CD4-positive, alpha-beta memory T cell (primary cell): ENCODE data around the gene DGCR8. TPM values are rescaled to one million over a fixed set of nuclear protein-coding genes. Genes with fewer than 3 reads are reported as not detected.

Experiments used
- CTCF ChIA-PET: fragments of 350-600 bp; sonication (Branson Sonifier 250); formaldehyde crosslinking; loops from one replicate; lab custom pipeline; 2021; ENCODE audit warnings: inconsistent platforms; ENCODE audit not compliant: partially characterized antibody; lab: Charles Lee
- POLR2A ChIA-PET: fragments of 350-600 bp; sonication (Branson Sonifier 250); formaldehyde crosslinking; loops from one replicate; lab custom pipeline; 2021; ENCODE audit not compliant: partially characterized antibody; lab: Charles Lee
- DNase-seq, 5 donors: peaks; one replicate each; pipeline versions ENCODE4 v3.0.0 to v3.0.0-alpha.2; 2020 to 2022; ENCODE audit warnings: mixed read lengths in 1 of 5
- H3K27ac ChIP-seq: one replicate; pipeline ENCODE4 v1.7.0; 2013; ENCODE audit warnings: low read depth, low read length
- H3K27me3 ChIP-seq: 2 replicates; pipeline ENCODE4 v1.7.0; 2013; ENCODE audit warnings: mild to moderate bottlenecking, low read length, moderate library complexity; ENCODE audit not compliant: insufficient read depth
- H3K36me3 ChIP-seq: 2 replicates; pipeline ENCODE4 v1.7.0; 2013; ENCODE audit warnings: mild to moderate bottlenecking, low read length, moderate library complexity; ENCODE audit not compliant: insufficient read depth
- H3K4me1 ChIP-seq: 2 replicates; pipeline ENCODE4 v1.7.0; 2013; ENCODE audit warnings: mild to moderate bottlenecking, low read length, moderate library complexity; ENCODE audit not compliant: insufficient read depth
- H3K4me3 ChIP-seq, 2 donors: one replicate each; pipeline ENCODE4 v1.7.0; 2013; ENCODE audit warnings: low read length in 2 of 2, mild to moderate bottlenecking in 1 of 2
- H3K9me3 ChIP-seq, 2 donors: one replicate each; pipeline ENCODE4 v1.7.0; 2013; ENCODE audit warnings: low read length in 2 of 2, control low read depth in 1 of 2; ENCODE audit not compliant: control insufficient read depth in 1 of 2
- H3K27ac Mint-ChIP-seq, 7 donors: one replicate each; pipeline ENCODE4 v1.8.0; 2020 to 2021; ENCODE audit warnings: mixed read lengths in 7 of 7, mild to moderate bottlenecking in 6 of 7, inconsistent platforms in 3 of 7, moderate library complexity in 3 of 7
- H3K27me3 Mint-ChIP-seq, 2 donors: one replicate each; pipeline ENCODE4 v1.8.0; 2020 to 2021; ENCODE audit warnings: mixed read lengths in 2 of 2
- H3K36me3 Mint-ChIP-seq, 2 donors: one replicate each; pipeline ENCODE4 v1.8.0; 2020 to 2021; ENCODE audit warnings: mixed read lengths in 2 of 2, inconsistent platforms in 1 of 2, mild to moderate bottlenecking in 1 of 2
- H3K4me1 Mint-ChIP-seq, 4 donors: one replicate each; pipeline ENCODE4 v1.8.0; 2020 to 2021; ENCODE audit warnings: mixed read lengths in 4 of 4, mild to moderate bottlenecking in 1 of 4
- H3K4me3 Mint-ChIP-seq, 8 donors: one replicate each; pipeline ENCODE4 v1.8.0; 2020 to 2021; ENCODE audit warnings: mixed read lengths in 8 of 8, mild to moderate bottlenecking in 7 of 8, moderate library complexity in 6 of 8, inconsistent platforms in 3 of 8
- H3K9me3 Mint-ChIP-seq, 8 donors: one replicate each; pipeline ENCODE4 v1.8.0; 2020 to 2021; ENCODE audit warnings: mixed read lengths in 8 of 8, mild to moderate bottlenecking in 5 of 8, inconsistent platforms in 3 of 8, moderate library complexity in 1 of 8
- intact Hi-C: fragments of 100-400 bp; cut with micrococcal nuclease; formaldehyde crosslinking; loops from one replicate; pipeline ENCODE4 v1.15.1; 2023
- polyA plus RNA-seq, 2 donors: library from polyadenylated mRNA; unstranded; fragments of 300-500 nt; fragmentation: Illumina TruSeq; gene quantifications; one replicate each; pipeline ENCODE4 v1.2.3, GENCODE V29; 2021
- total RNA-seq, 2 experiments: library from RNA; stranded (reverse); gene quantifications; one replicate each; pipeline ENCODE4 v1.2.3, GENCODE V29; 2021

DGCR8 gene
- total and polyA plus RNA-seq, 4 experiments from 2014 or later = 2.2 to 48.2 (median 26.3) TPM

DNA sequence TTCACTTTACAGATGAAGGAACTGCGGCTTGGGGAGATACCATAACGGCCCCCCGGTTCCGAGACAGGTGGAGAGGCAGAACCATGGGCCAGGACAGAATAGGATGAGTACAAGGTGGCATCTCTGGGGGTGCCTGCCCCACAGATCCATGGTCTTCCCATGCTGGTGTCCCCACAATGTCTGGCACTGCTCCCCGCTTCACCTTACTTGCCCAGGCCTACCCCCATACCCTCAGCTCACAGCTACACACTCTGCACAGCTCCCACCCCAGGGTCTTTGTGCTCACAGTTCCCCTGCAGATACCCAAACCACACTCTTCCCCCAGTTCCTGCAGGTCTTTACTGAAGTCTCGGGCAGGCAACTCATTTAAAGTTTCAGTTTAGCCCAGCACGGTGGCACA, 11.4 kb upstream of the DGCR8 start:
- no peak overlapping the region for H3K27ac ChIP-seq
- no peak overlapping the region for H3K27ac Mint-ChIP-seq
- ChIA-PET CTCF (interaction anchor here (0.6 kb wide), 1 partner anchor 156 kb away, joined by 3 read pairs; no protein-coding TSS in a partner anchor), POLR2A (no interaction called here)
- no peaks in the 10 kb centered on the region for H3K27me3 ChIP-seq
- peaks cover 7% of the 10 kb centered on the region for H3K36me3 ChIP-seq
- no peak for DNase-seq
- peaks cover 0 to 2% (median 0%) of the 10 kb centered on the region in 4 donors for H3K4me1 Mint-ChIP-seq
- peaks cover 4% of the 10 kb centered on the region for H3K4me1 ChIP-seq
- intact Hi-C loops = no loop called here
- H3K27me3 Mint-ChIP-seq = no peaks in the 10 kb centered on the region
- no peaks in the 10 kb centered on the region for H3K9me3 ChIP-seq
- no peak overlapping the region for H3K4me3 ChIP-seq
- no peak overlapping the region for H3K4me3 Mint-ChIP-seq
- no peaks in the 10 kb centered on the region for H3K9me3 Mint-ChIP-seq
- peaks cover 0 to 10% of the 10 kb centered on the region in 2 donors for H3K36me3 Mint-ChIP-seq

- no peaks in the 10 kb centered on the region for H3K9me3 ChIP-seq
- H3K27me3 ChIP-seq = no peaks in the 10 kb centered on the region
- intact Hi-C loops = no loop called here
- Mint-ChIP-seq H3K9me3 (no peaks in the 10 kb centered on the region), H3K27me3 (no peaks in the 10 kb centered on the region), H3K4me1 (peaks cover 0 to 2% (median 0%) of the 10 kb centered on the region in 4 donors), H3K27ac (no peak overlapping the region), H3K36me3 (peaks cover 0 to 6% of the 10 kb centered on the region in 2 donors), H3K4me3 (no peak overlapping the region)
- POLR2A ChIA-PET = no interaction called here
- H3K36me3 ChIP-seq = peaks cover 3% of the 10 kb centered on the region
- DNase-seq = no peak
- CTCF ChIA-PET = interaction anchor here (0.6 kb wide), 1 partner anchor 157 kb away, joined by 3 read pairs; no protein-coding TSS in a partner anchor
- no peak overlapping the region for H3K27ac ChIP-seq
- H3K4me1 ChIP-seq = peaks cover 4% of the 10 kb centered on the region
- H3K4me3 ChIP-seq = no peak overlapping the region
Measured at GRCh38 chr22:20069331-20070042, 10.6 kb upstream of the DGCR8 start.

GRCh38 chr22:20071524-20071972, 8.5 kb upstream of the DGCR8 start:
- no peaks in the 10 kb centered on the region for H3K9me3 Mint-ChIP-seq
- no peak overlapping the region for H3K4me3 ChIP-seq
- intact Hi-C loops = no loop called here
- H3K36me3 Mint-ChIP-seq = no peaks in the 10 kb centered on the region
- H3K27me3 ChIP-seq = no peaks in the 10 kb centered on the region
- H3K4me3 Mint-ChIP-seq = no peak overlapping the region
- H3K27me3 Mint-ChIP-seq = no peaks in the 10 kb centered on the region
- DNase-seq = no peak
- ChIA-PET CTCF (interaction anchor here (1.1 kb wide), 1 partner anchor 12 kb away, joined by 4 read pairs; no protein-coding TSS in a partner anchor), POLR2A (no interaction called here)
- peaks cover 8% of the 10 kb centered on the region for H3K4me1 ChIP-seq
- no peak overlapping the region for H3K27ac ChIP-seq
- no peaks in the 10 kb centered on the region for H3K36me3 ChIP-seq
- no peaks in the 10 kb centered on the region for H3K9me3 ChIP-seq
- H3K27ac Mint-ChIP-seq = no peak overlapping the region
- no peaks in the 10 kb centered on the region for H3K4me1 Mint-ChIP-seq

DNA sequence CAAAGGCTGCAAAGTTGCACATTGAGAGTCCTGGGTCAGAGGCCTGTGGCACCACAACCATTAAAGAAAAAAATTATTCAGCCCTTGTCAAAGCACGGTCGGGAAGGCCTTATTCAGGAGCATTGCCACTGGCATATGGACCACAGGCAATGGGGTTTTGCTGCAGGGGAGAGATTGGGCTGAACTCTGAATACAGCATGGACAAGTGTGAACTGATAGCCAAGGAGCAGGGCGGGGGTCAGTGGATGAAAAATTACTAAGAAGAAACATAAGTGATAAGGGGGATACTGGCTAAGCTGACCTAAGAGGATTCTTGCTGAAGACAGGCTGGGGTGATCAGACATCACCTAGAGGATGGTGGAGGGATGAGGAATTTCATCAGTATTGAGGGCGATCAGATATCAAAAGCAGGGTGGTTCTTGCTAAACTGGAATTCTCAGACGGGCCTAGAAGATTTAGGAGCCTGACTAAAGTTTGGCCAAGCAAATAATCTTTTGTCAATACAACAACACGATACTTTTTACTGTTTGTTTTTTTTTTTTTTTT, 3.3 kb upstream of the DGCR8 start:
- CTCF ChIA-PET = no interaction called here
- DNase-seq = no peak
- H3K27ac Mint-ChIP-seq = peak overlapping the region in 1 of 7 donors; percentile 60
- Histone ChIP-seq H3K27me3 (no peaks in the 10 kb centered on the region), H3K36me3 (no peaks in the 10 kb centered on the region), H3K27ac (no peak overlapping the region), H3K9me3 (no peaks in the 10 kb centered on the region), H3K4me3 (no peak overlapping the region), H3K4me1 (peaks cover 27% of the 10 kb centered on the region)
- peaks cover 0 to 5% of the 10 kb centered on the region in 2 donors for H3K36me3 Mint-ChIP-seq
- intact Hi-C loops = no loop called here
- no peaks in the 10 kb centered on the region for H3K9me3 Mint-ChIP-seq
- H3K27me3 Mint-ChIP-seq = no peaks in the 10 kb centered on the region
- POLR2A ChIA-PET = interaction anchor here (1.0 kb wide), 1 partner anchor 34 kb away, joined by 3 read pairs; no protein-coding TSS in a partner anchor
- peak overlapping the region in 4 of 8 donors; percentile 12 to 53 (median 41) for H3K4me3 Mint-ChIP-seq
- peaks cover 4 to 19% (median 12%) of the 10 kb centered on the region in 4 donors for H3K4me1 Mint-ChIP-seq

GRCh38 chr22:20080445-20080775, 369 bp downstream of the DGCR8 start:
- peaks cover 55% of the 10 kb centered on the region for H3K4me1 ChIP-seq
- Mint-ChIP-seq H3K9me3 (no peaks in the 10 kb centered on the region), H3K4me1 (peaks cover 27 to 51% (median 40%) of the 10 kb centered on the region in 4 donors), H3K27me3 (no peaks in the 10 kb centered on the region), H3K36me3 (peaks cover 2 to 13% of the 10 kb centered on the region in 2 donors), H3K4me3 (peak overlapping the region; percentile 75 to 88 (median 86)), H3K27ac (peak overlapping the region; percentile 50 to 95 (median 78))
- ChIA-PET POLR2A (interaction anchor here (0.6 to 1.1 kb wide), 2 partner anchors 37 to 69 kb away, joined by 3 to 7 read pairs; partner anchors contain the start of gene TRMT2A), CTCF (no interaction called here)
- H3K4me3 ChIP-seq = peak overlapping the region; percentile 59 to 76
- H3K27ac ChIP-seq = peak overlapping the region; percentile 80
- H3K27me3 ChIP-seq = no peaks in the 10 kb centered on the region
- DNase-seq = peak in 4 of 5 donors; percentile 73 to 81 (median 76)
- intact Hi-C loops = loop anchor here (1.0 to 2.0 kb wide), 3 partner anchors 20 to 60 kb away; partner anchors contain the start of genes TANGO2 and TRMT2A
- H3K9me3 ChIP-seq = no peaks in the 10 kb centered on the region
- peaks cover under 1% of the 10 kb centered on the region for H3K36me3 ChIP-seq

DNA sequence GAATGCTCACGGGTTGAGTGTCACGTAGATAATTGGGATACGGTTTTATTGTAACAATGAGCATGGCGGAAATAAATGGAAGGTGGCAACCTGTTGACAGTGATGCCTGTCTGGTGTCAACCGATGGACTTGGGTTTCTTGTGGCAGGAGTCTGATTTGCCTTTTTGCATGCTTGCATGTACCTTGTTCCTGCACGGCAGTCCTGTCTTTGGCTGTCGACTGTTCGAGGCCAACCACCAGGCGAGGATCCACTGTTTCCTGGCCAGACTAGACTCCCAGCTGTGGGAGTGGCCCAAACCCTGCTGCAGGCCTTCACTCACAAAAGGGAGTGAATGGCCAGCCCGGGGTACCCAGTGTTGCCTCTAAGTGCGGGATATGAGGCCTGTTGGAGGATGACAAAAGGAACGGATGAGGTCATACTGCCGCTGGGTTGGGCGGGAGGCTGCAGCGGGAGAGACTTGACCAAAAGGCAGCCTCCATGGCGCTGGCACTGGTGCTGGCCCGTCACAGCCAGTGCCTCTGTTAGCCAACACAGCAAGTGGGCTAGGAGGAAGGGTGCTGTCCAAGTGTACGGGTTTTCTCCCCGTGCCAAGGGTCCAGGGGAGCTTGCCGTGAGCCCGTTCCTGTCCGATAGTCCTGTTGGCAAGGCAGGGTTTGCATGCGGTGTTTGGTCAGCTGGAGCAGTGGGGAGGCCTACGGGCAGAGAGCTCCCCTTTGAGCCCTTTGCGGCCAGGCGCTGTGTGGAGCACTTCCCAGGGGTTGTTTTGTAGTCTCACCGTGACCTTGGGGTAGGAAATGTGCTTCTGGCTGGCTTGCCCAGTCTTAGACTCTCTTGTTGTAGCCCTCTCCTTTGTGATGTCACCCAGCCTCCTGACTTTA, 974 bp downstream of the DGCR8 start:
- ChIA-PET CTCF (no interaction called here), POLR2A (interaction anchor here (1.1 to 1.4 kb wide), 2 partner anchors 20 to 36 kb away, joined by 6 to 7 read pairs; partner anchors contain the start of gene TRMT2A)
- Histone ChIP-seq H3K27me3 (no peaks in the 10 kb centered on the region), H3K27ac (peak overlapping the region; percentile 80), H3K4me3 (peak overlapping the region; percentile 59 to 76), H3K36me3 (peaks cover 7% of the 10 kb centered on the region), H3K4me1 (peaks cover 55% of the 10 kb centered on the region), H3K9me3 (no peaks in the 10 kb centered on the region)
- peak overlapping the region; percentile 50 to 95 (median 78) for H3K27ac Mint-ChIP-seq
- intact Hi-C loops = loop anchor here (1.0 to 2.0 kb wide), 3 partner anchors 19 to 60 kb away; partner anchors contain the start of genes TANGO2 and TRMT2A
- no peak for DNase-seq
- peaks cover 27 to 53% (median 40%) of the 10 kb centered on the region in 4 donors for H3K4me1 Mint-ChIP-seq
- H3K27me3 Mint-ChIP-seq = no peaks in the 10 kb centered on the region
- H3K9me3 Mint-ChIP-seq = no peaks in the 10 kb centered on the region
- peak overlapping the region; percentile 75 to 88 (median 86) for H3K4me3 Mint-ChIP-seq
- peaks cover 8 to 14% of the 10 kb centered on the region in 2 donors for H3K36me3 Mint-ChIP-seq
